A673 (cell line): ENCODE data around the gene ZNF248.

ENCODE experiments used
- EZH2 ChIP-seq: fragments of 200-600 bp; sonication (generic); IDR thresholded peaks from 2 replicates; pipeline ENCODE4 v1.6.1; 2017; ENCODE audit warnings: borderline replicate concordance, low read depth, mild to moderate bottlenecking, mixed read lengths, antibody characterized with exemption, low read length; ENCODE audit not compliant: poor library complexity, severe bottlenecking
- TF ChIP-seq, protein P1 (sequence below): fragments of 300-800, 200-600 bp; sonication (generic); conservative IDR thresholded peaks from 2 replicates; pipeline ENCODE4 v1.5.1; 2017; ENCODE audit warnings: low read depth, mild to moderate bottlenecking, antibody characterized with exemption, low read length, moderate library complexity, mixed read lengths

DNA sequence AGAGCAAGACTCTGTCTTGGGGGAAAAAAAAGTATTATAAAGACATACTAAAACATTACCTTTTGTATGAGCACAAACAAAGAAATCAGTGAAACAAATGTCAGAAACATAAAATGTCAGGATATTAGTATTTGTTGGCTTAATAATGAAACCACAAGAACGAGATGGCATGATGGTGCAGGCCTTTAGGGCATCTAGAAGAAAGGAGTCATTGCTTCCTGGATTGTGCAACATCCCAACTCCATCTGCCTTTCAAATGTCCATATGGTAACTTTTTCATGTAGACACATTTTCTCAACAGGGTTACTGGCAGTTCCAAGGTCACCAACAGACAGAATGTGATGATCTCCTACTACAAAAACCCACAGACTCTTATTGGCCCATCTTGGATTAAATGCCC is 96.6 kb downstream of the ZNF248 start:
- TF ChIP-seq, protein P1, sequence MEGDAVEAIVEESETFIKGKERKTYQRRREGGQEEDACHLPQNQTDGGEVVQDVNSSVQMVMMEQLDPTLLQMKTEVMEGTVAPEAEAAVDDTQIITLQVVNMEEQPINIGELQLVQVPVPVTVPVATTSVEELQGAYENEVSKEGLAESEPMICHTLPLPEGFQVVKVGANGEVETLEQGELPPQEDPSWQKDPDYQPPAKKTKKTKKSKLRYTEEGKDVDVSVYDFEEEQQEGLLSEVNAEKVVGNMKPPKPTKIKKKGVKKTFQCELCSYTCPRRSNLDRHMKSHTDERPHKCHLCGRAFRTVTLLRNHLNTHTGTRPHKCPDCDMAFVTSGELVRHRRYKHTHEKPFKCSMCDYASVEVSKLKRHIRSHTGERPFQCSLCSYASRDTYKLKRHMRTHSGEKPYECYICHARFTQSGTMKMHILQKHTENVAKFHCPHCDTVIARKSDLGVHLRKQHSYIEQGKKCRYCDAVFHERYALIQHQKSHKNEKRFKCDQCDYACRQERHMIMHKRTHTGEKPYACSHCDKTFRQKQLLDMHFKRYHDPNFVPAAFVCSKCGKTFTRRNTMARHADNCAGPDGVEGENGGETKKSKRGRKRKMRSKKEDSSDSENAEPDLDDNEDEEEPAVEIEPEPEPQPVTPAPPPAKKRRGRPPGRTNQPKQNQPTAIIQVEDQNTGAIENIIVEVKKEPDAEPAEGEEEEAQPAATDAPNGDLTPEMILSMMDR: no peak
- TF ChIP-seq EZH2: no peak
